GM23338 (cell line): ENCODE data around the gene NT5C1A.

ENCODE experiments used
- CREB1 ChIP-seq: fragments of 250-450 bp; sonication (Bioruptor Pico); IDR thresholded peaks from 2 replicates; pipeline ENCODE4 v1.5.0; 2020; ENCODE audit warnings: low read depth, mild to moderate bottlenecking, moderate library complexity
- EZH2 ChIP-seq: fragments of 200-600 bp; sonication (generic); IDR thresholded peaks from one replicate; pipeline ENCODE4 v1.8.0; 2017; ENCODE audit warnings: antibody characterized with exemption, mild to moderate bottlenecking, low read depth; ENCODE audit not compliant: unreplicated experiment
- EZH2phosphoT487 ChIP-seq: fragments of 200-600 bp; sonication (generic); IDR thresholded peaks from one replicate; pipeline ENCODE4 v1.8.1; 2018; ENCODE audit warnings: antibody characterized with exemption; ENCODE audit not compliant: unreplicated experiment
- JUNB ChIP-seq: IDR thresholded peaks from one replicate; pipeline ENCODE4 v1.6.1; 2016; ENCODE audit warnings: antibody characterized with exemption; ENCODE audit not compliant: unreplicated experiment
- NANOG ChIP-seq: IDR thresholded peaks from 2 replicates; pipeline ENCODE4 v1.6.1; 2016; ENCODE audit warnings: antibody characterized with exemption, borderline replicate concordance
- POLR2AphosphoS5 ChIP-seq: IDR thresholded peaks from 2 replicates; pipeline ENCODE4 v1.6.1; 2016; ENCODE audit warnings: antibody characterized with exemption, low read depth
- STAT1 ChIP-seq: IDR thresholded peaks from one replicate; pipeline ENCODE4 v1.6.1; 2016; ENCODE audit warnings: antibody characterized with exemption; ENCODE audit not compliant: unreplicated experiment
- TF ChIP-seq, protein P1 (sequence below), 2 experiments: fragments of 200-600 bp in 1 of 2; sonication (generic) in 1 of 2; conservative IDR thresholded peaks; 2 replicates each; pipeline versions ENCODE4 v1.5.1 to v1.6.1; 2016 to 2017; ENCODE audit warnings: antibody characterized with exemption in 2 of 2, low read depth in 2 of 2, mild to moderate bottlenecking in 2 of 2, moderate library complexity in 1 of 2
- TF ChIP-seq, protein P2 (sequence below): fragments of 250-450 bp; sonication (Bioruptor Pico); IDR thresholded peaks from 2 replicates; pipeline ENCODE4 v1.5.0; 2020; ENCODE audit warnings: mild to moderate bottlenecking, moderate library complexity
- TF ChIP-seq, protein P3 (sequence below): IDR thresholded peaks from one replicate; pipeline ENCODE4 v1.6.1; 2018; ENCODE audit warnings: antibody characterized with exemption; ENCODE audit not compliant: unreplicated experiment

DNA sequence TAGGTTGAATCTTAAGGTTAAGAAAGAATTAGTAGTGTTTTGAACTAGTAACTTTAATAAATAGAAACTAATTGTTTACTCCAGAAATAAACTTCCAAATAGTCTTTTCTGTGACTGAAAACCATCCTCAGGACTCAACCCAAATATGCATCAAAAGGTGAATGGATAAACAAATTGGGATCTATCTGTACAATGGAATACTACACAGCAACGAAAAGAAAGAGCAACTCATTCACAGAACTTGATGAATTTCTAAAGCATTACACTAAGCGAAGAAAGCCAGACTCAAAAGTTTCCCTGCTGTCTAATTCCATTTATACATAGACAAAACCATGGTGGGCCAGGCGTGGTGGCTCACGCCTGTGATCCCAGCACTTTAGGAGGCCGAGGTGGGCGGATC lies 57.4 kb downstream of the NT5C1A start:
- TF ChIP-seq EZH2 (no peak), CREB1 (no peak), POLR2AphosphoS5 (no peak), JUNB (no peak), NANOG (no peak), EZH2phosphoT487 (no peak), STAT1 (no peak)
- TF ChIP-seq, protein P1, sequence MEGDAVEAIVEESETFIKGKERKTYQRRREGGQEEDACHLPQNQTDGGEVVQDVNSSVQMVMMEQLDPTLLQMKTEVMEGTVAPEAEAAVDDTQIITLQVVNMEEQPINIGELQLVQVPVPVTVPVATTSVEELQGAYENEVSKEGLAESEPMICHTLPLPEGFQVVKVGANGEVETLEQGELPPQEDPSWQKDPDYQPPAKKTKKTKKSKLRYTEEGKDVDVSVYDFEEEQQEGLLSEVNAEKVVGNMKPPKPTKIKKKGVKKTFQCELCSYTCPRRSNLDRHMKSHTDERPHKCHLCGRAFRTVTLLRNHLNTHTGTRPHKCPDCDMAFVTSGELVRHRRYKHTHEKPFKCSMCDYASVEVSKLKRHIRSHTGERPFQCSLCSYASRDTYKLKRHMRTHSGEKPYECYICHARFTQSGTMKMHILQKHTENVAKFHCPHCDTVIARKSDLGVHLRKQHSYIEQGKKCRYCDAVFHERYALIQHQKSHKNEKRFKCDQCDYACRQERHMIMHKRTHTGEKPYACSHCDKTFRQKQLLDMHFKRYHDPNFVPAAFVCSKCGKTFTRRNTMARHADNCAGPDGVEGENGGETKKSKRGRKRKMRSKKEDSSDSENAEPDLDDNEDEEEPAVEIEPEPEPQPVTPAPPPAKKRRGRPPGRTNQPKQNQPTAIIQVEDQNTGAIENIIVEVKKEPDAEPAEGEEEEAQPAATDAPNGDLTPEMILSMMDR (conservative IDR thresholded peaks at IDR 0.05; ENCODE audit: low read depth in 2 of 2), result no peak
- TF ChIP-seq, protein P2, sequence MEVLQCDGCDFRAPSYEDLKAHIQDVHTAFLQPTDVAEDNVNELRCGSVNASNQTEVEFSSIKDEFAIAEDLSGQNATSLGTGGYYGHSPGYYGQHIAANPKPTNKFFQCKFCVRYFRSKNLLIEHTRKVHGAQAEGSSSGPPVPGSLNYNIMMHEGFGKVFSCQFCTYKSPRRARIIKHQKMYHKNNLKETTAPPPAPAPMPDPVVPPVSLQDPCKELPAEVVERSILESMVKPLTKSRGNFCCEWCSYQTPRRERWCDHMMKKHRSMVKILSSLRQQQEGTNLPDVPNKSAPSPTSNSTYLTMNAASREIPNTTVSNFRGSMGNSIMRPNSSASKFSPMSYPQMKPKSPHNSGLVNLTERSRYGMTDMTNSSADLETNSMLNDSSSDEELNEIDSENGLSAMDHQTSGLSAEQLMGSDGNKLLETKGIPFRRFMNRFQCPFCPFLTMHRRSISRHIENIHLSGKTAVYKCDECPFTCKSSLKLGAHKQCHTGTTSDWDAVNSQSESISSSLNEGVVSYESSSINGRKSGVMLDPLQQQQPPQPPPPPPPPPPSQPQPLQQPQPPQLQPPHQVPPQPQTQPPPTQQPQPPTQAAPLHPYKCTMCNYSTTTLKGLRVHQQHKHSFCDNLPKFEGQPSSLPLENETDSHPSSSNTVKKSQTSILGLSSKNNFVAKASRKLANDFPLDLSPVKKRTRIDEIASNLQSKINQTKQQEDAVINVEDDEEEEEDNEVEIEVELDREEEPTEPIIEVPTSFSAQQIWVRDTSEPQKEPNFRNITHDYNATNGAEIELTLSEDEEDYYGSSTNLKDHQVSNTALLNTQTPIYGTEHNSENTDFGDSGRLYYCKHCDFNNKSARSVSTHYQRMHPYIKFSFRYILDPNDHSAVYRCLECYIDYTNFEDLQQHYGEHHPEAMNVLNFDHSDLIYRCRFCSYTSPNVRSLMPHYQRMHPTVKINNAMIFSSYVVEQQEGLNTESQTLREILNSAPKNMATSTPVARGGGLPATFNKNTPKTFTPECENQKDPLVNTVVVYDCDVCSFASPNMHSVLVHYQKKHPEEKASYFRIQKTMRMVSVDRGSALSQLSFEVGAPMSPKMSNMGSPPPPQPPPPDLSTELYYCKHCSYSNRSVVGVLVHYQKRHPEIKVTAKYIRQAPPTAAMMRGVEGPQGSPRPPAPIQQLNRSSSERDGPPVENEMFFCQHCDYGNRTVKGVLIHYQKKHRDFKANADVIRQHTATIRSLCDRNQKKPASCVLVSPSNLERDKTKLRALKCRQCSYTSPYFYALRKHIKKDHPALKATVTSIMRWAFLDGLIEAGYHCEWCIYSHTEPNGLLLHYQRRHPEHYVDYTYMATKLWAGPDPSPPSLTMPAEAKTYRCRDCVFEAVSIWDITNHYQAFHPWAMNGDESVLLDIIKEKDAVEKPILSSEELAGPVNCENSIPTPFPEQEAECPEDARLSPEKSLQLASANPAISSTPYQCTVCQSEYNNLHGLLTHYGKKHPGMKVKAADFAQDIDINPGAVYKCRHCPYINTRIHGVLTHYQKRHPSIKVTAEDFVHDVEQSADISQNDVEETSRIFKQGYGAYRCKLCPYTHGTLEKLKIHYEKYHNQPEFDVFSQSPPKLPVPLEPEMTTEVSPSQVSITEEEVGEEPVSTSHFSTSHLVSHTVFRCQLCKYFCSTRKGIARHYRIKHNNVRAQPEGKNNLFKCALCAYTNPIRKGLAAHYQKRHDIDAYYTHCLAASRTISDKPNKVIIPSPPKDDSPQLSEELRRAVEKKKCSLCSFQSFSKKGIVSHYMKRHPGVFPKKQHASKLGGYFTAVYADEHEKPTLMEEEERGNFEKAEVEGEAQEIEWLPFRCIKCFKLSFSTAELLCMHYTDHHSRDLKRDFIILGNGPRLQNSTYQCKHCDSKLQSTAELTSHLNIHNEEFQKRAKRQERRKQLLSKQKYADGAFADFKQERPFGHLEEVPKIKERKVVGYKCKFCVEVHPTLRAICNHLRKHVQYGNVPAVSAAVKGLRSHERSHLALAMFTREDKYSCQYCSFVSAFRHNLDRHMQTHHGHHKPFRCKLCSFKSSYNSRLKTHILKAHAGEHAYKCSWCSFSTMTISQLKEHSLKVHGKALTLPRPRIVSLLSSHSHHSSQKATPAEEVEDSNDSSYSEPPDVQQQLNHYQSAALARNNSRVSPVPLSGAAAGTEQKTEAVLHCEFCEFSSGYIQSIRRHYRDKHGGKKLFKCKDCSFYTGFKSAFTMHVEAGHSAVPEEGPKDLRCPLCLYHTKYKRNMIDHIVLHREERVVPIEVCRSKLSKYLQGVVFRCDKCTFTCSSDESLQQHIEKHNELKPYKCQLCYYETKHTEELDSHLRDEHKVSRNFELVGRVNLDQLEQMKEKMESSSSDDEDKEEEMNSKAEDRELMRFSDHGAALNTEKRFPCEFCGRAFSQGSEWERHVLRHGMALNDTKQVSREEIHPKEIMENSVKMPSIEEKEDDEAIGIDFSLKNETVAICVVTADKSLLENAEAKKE (CRISPR knock-in tag), result no peak
- TF ChIP-seq, protein P3, sequence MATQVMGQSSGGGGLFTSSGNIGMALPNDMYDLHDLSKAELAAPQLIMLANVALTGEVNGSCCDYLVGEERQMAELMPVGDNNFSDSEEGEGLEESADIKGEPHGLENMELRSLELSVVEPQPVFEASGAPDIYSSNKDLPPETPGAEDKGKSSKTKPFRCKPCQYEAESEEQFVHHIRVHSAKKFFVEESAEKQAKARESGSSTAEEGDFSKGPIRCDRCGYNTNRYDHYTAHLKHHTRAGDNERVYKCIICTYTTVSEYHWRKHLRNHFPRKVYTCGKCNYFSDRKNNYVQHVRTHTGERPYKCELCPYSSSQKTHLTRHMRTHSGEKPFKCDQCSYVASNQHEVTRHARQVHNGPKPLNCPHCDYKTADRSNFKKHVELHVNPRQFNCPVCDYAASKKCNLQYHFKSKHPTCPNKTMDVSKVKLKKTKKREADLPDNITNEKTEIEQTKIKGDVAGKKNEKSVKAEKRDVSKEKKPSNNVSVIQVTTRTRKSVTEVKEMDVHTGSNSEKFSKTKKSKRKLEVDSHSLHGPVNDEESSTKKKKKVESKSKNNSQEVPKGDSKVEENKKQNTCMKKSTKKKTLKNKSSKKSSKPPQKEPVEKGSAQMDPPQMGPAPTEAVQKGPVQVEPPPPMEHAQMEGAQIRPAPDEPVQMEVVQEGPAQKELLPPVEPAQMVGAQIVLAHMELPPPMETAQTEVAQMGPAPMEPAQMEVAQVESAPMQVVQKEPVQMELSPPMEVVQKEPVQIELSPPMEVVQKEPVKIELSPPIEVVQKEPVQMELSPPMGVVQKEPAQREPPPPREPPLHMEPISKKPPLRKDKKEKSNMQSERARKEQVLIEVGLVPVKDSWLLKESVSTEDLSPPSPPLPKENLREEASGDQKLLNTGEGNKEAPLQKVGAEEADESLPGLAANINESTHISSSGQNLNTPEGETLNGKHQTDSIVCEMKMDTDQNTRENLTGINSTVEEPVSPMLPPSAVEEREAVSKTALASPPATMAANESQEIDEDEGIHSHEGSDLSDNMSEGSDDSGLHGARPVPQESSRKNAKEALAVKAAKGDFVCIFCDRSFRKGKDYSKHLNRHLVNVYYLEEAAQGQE, result no peak
